ENCODE results near the gene PCID2. TPM values are rescaled to one million over a fixed set of nuclear protein-coding genes. Genes with fewer than 3 reads are reported as not detected.

PCID2 gene
- total RNA-seq, 2 donors from 2014 or later: 46.8 to 55.4 TPM

DNA sequence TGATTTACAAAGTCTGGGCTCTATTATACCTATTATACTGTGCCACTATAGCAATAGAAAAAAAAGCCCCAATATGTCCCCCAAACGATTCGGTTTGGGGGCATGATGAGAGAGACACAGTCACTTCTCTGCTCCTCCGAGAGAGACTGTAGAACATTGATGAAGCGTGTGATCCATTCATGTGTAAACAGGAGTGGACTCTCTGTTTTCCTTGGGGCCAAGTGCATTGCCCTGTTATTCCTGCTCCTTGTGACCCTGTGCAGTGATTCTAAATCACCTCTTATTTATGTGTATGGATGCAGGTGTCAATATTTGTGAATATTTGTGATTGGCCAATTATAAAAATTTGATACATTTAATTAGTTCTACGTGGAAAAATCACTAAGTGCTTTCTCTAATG lies 68.9 kb downstream of the PCID2 start:
- Histone ChIP-seq H3K27ac (no peak overlapping the region), H3K27me3 (replicated peaks; ENCODE audit: insufficient read depth) (no peaks in the 10 kb centered on the region), H3K4me3 (no peak overlapping the region), H3K9me3 (no peaks in the 10 kb centered on the region), H3K36me3 (no peaks in the 10 kb centered on the region), H3K4me1 (ENCODE audit: control insufficient read depth in 1 of 2, low read depth in 2 of 2) (no peaks in the 10 kb centered on the region)
- TF ChIP-seq, protein P1, sequence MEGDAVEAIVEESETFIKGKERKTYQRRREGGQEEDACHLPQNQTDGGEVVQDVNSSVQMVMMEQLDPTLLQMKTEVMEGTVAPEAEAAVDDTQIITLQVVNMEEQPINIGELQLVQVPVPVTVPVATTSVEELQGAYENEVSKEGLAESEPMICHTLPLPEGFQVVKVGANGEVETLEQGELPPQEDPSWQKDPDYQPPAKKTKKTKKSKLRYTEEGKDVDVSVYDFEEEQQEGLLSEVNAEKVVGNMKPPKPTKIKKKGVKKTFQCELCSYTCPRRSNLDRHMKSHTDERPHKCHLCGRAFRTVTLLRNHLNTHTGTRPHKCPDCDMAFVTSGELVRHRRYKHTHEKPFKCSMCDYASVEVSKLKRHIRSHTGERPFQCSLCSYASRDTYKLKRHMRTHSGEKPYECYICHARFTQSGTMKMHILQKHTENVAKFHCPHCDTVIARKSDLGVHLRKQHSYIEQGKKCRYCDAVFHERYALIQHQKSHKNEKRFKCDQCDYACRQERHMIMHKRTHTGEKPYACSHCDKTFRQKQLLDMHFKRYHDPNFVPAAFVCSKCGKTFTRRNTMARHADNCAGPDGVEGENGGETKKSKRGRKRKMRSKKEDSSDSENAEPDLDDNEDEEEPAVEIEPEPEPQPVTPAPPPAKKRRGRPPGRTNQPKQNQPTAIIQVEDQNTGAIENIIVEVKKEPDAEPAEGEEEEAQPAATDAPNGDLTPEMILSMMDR (IDR thresholded peaks at IDR 0.05): no peak
- ATAC-seq (ENCODE audit: insufficient number of reproducible peaks, low FRiP score, low read depth) (no peak), DNase-seq (ENCODE audit: low spot score) (no peak)

DNA sequence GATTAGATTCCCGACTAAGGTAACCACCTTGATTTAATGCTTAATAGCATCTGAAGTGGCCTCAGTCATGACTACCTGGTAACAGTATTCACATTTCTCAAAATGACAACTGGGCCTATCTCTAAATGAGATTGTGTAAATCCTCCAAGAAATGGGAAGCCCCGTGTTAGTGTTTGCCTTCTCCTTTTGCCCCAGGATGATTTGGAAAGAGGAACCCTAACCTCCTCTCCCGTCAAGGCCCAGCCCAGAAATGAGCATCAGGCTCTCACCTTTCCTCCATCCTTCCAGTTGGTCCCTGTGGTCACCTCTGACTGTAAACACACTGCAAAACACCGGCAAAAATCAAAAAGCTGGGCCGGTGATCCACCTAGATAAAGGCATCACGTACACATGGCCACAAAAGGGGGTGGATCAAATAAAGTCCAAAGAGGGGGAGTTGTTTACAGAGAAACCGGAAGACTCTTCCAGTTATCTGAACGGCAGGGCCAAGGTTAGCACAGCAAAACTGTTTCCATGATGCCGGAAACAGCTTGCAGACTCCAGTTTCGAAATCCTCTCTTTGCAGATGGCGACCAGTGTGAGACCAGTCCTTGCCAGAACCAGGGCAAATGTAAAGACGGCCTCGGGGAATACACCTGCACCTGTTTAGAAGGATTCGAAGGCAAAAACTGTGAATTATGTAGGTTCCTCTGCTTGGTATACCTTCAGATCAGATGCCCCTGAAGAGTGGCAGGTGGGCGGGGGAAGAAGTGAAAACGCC lies 69.5 kb downstream of the PCID2 start:
- H3K36me3 ChIP-seq: no peaks in the 10 kb centered on the region
- H3K27ac ChIP-seq: no peak overlapping the region
- TF ChIP-seq, protein P1 (IDR thresholded peaks at IDR 0.05): no peak
- no peaks in the 10 kb centered on the region for H3K4me1 ChIP-seq (ENCODE audit: control insufficient read depth in 1 of 2, low read depth in 2 of 2)
- DNase-seq (ENCODE audit: low spot score) (no peak), ATAC-seq (ENCODE audit: insufficient number of reproducible peaks, low FRiP score, low read depth) (no peak)
- no peaks in the 10 kb centered on the region for H3K27me3 ChIP-seq (replicated peaks; ENCODE audit: insufficient read depth)
- H3K9me3 ChIP-seq: no peaks in the 10 kb centered on the region
- H3K4me3 ChIP-seq: no peak overlapping the region

DNA sequence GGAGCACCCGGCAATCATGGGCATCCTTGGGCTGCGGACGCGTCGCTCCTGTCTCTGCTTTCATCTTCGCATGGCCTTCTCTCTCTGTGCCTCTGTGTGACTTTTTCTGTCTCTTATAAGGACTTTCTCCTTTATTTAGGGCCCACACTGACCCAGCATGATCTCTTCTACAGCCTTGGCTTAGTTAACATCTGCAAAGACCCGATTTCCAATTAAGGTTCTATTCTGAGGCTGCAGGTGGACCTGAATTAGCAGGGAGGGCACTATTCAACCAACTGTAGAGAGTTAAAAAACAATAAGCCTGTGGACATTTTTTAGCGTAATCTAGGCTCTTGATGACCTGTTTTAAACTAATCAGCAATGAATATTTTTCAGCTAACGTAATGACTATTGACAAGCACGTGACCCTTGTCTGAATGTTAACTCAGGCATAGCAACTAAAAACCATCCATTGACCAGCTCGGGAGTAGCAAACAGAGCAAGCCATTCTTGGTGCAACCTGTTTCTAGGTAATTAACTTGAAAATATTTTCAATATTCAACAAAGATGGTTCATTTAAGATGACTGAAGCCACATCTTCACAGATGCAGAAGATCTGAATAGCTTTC lies 70.7 kb downstream of the PCID2 start:
- DNase-seq (ENCODE audit: low spot score) (no peak), ATAC-seq (ENCODE audit: insufficient number of reproducible peaks, low FRiP score, low read depth) (no peak)
- Histone ChIP-seq H3K4me3 (no peak overlapping the region), H3K9me3 (no peaks in the 10 kb centered on the region), H3K27ac (no peak overlapping the region), H3K4me1 (ENCODE audit: control insufficient read depth in 1 of 2, low read depth in 2 of 2) (no peaks in the 10 kb centered on the region), H3K36me3 (no peaks in the 10 kb centered on the region), H3K27me3 (replicated peaks; ENCODE audit: insufficient read depth) (no peaks in the 10 kb centered on the region)
- TF ChIP-seq, protein P1 (IDR thresholded peaks at IDR 0.05): no peak

DNA sequence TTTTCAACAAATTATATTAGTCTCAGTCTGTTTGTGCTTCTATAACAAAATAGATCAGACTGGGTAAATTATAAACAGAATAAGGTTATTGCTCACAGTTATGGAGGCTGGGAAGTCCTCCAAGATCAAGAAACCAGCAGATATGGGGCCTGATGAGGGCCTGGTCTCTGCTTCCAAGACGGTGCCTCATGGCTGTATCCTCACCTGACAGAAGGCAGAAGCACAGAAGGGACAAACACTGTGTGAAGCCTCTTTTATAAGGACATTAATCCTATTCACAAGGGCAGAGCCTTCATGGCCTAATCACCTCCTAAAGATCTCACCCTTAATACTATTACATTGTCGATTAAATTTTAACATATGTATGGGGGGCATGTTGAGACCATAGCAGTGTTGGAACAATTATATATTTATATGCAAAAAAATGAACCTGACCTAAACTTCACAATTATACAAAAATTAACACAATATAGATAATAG lies 73.1 kb downstream of the PCID2 start:
- TF ChIP-seq, protein P1 (IDR thresholded peaks at IDR 0.05): no peak
- ATAC-seq (ENCODE audit: insufficient number of reproducible peaks, low FRiP score, low read depth): no peak

DNA sequence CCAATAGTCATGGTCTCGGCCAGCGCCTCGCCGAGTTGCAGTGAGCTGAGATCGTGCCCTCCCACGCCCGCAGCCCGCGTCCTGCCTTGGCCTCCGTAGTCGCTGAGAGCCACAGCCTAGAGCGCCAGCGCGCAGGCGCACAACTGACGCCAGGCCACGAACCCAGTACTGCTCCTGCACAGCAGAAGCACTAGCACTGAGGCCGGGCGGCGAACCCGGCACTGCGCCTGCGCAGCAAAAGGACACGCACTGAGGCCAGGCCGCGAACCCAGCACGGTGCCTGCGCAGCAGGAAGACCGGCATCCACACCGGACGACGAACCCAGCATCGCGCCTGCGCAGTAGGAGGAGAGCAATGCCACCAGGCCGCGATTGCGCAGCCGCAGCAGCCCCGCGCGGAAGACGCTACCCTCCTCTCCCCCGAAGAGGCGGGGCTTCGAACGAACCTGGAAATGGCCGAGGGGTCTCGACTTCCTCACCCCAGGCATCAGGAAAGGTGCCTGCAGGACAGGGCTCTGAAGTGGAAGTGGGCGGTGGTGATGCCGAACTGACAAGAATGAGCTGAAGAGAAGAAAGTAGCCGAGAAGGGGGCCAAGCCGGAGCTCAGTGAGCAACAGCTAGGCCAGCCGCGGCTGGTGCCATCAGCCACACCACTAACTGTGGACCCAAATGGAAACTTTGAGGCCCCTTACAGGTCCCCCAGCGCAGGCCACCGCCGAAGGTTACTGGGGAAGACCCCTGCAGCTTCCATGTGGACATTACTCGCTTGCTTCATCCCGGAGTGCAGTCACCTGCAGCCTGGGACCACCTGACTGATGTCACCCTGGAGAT lies 78.3 kb downstream of the PCID2 start:
- Histone ChIP-seq H3K4me1 (ENCODE audit: control insufficient read depth in 1 of 2, low read depth in 2 of 2) (peaks cover 0 to 7% of the 10 kb centered on the region in 2 donors), H3K4me3 (peak overlapping the region; percentile 60), H3K27me3 (replicated peaks; ENCODE audit: insufficient read depth) (no peaks in the 10 kb centered on the region), H3K36me3 (no peaks in the 10 kb centered on the region), H3K9me3 (no peaks in the 10 kb centered on the region), H3K27ac (no peak overlapping the region)
- TF ChIP-seq, protein P1 (IDR thresholded peaks at IDR 0.05): no peak
- ATAC-seq (ENCODE audit: insufficient number of reproducible peaks, low FRiP score, low read depth) (no peak), DNase-seq (ENCODE audit: low spot score) (no peak)

More for the DNA sequence above, 73.1 kb downstream of the PCID2 start:
- Histone ChIP-seq H3K27ac (no peak overlapping the region), H3K36me3 (no peaks in the 10 kb centered on the region), H3K9me3 (no peaks in the 10 kb centered on the region), H3K4me3 (no peak overlapping the region), H3K27me3 (replicated peaks; ENCODE audit: insufficient read depth) (no peaks in the 10 kb centered on the region), H3K4me1 (ENCODE audit: control insufficient read depth in 1 of 2, low read depth in 2 of 2) (no peaks in the 10 kb centered on the region)
- no peak for DNase-seq (ENCODE audit: low spot score)
